HL-60 (cell line): Measurements from ENCODE around the gene ALK.
A peak's percentile ranks its signal among the peaks of the same experiment; 100 is the strongest.

Experiments
- DNase-seq, 2 experiments: peaks; one replicate each; pipeline ENCODE4 v3.0.0-alpha.2; 2010 to 2020; ENCODE audit warnings: low read depth in 1 of 2, low spot score in 1 of 2
- H3K27ac ChIP-seq: fragments of 250-450 bp; sonication (Bioruptor Pico); replicated peaks from 2 replicates; pipeline ENCODE4 v1.5.1; 2020; ENCODE audit warnings: mild to moderate bottlenecking, moderate library complexity
- H3K27me3 ChIP-seq: fragments of 250-450 bp; sonication (Bioruptor Pico); 2 replicates; pipeline ENCODE4 v1.5.1; 2021; ENCODE audit warnings: mild to moderate bottlenecking, moderate library complexity; ENCODE audit not compliant: insufficient read depth, poor library complexity, severe bottlenecking
- H3K4me3 ChIP-seq: replicated peaks from 2 replicates; pipeline ENCODE4 v1.5.1; 2011; ENCODE audit warnings: mild to moderate bottlenecking, control low read depth, low read length; ENCODE audit not compliant: insufficient read depth
- CTCF ChIP-seq: IDR thresholded peaks from one replicate; pipeline ENCODE4 v1.5.1; 2011; ENCODE audit warnings: low read length, control low read depth, inconsistent platforms; ENCODE audit not compliant: insufficient read depth
- GABPA ChIP-seq: IDR thresholded peaks from 2 replicates; pipeline ENCODE4 v1.6.1; 2012; ENCODE audit warnings: low read depth
- POLR2AphosphoS5 ChIP-seq: IDR thresholded peaks from 2 replicates; pipeline ENCODE4 v1.6.1; 2012; ENCODE audit warnings: low read depth
- REST ChIP-seq: IDR thresholded peaks from 2 replicates; pipeline ENCODE4 v1.6.1; 2012; ENCODE audit warnings: low read depth; ENCODE audit not compliant: insufficient replicate concordance
- SPI1 ChIP-seq: IDR thresholded peaks from 2 replicates; pipeline ENCODE4 v1.6.1; 2012; ENCODE audit warnings: low read depth, mild to moderate bottlenecking, borderline replicate concordance
- long read RNA-seq: library from polyadenylated mRNA; unstranded; transcript quantifications from one replicate; pipeline ENCODE4 v2.0.0, GENCODE V29; 2020

ALK gene
- long read RNA-seq, result 0 reads

- Histone ChIP-seq H3K27me3 (peaks cover 29% of the 10 kb centered on the region), H3K4me3 (no peak within 1 kb of the TSS), H3K27ac (no peak within 1 kb of the TSS)
- peak; percentile 22 to 66 for DNase-seq
- TF ChIP-seq SPI1, result no peak
- no peak for TF ChIP-seq GABPA
Observed at GRCh38 chr2:29921560-29921915, at the start of gene ALK. Gene ALK (minus strand): TSS chr2:29921586. CDS start chr2:29920659, 927 bp downstream.

- Histone ChIP-seq H3K27me3 (peaks cover under 1% of the 10 kb centered on the region), H3K4me3 (no peak overlapping the region), H3K27ac (no peak overlapping the region)
- no peak for TF ChIP-seq REST
- TF ChIP-seq POLR2AphosphoS5, result no peak
- no peak for TF ChIP-seq GABPA
- TF ChIP-seq CTCF, result no peak
- TF ChIP-seq SPI1, result no peak
- DNase-seq, result no peak
Observed at GRCh38 chr2:29966266-29966665, 44.9 kb upstream of the ALK start.

GRCh38 chr2:29963972-29964570 is 42.7 kb upstream of the ALK start:
- no peak for TF ChIP-seq GABPA
- no peak for TF ChIP-seq SPI1
- TF ChIP-seq REST, result no peak
- no peak for TF ChIP-seq CTCF
- no peak for TF ChIP-seq POLR2AphosphoS5
- Histone ChIP-seq H3K4me3 (no peak overlapping the region), H3K27ac (no peak overlapping the region), H3K27me3 (peaks cover 3% of the 10 kb centered on the region)
- DNase-seq, result no peak

- Histone ChIP-seq H3K27me3 (peaks cover 3% of the 10 kb centered on the region), H3K4me3 (no peak overlapping the region), H3K27ac (no peak overlapping the region)
- DNase-seq, result no peak
- no peak for TF ChIP-seq SPI1
- no peak for TF ChIP-seq GABPA
- no peak for TF ChIP-seq POLR2AphosphoS5
- TF ChIP-seq CTCF, result no peak
- TF ChIP-seq REST, result no peak
Observed at GRCh38 chr2:29962922-29963321, 41.5 kb upstream of the ALK start.
